Right ventricle myocardium inferior (tissue), 1 donor: ENCODE measurements around the gene AKT1. TPM values are rescaled to one million over a fixed set of nuclear protein-coding genes. Genes with fewer than 3 reads are reported as not detected.
A peak's percentile ranks its signal among the peaks of the same experiment; 100 is the strongest.

Experiments
- ATAC-seq: fragments of 200-7000 bp; cut with Tn5 transposase; one replicate; pipeline ENCODE4 v1.9.1; 2020; ENCODE audit warnings: mild to moderate bottlenecking, moderate library complexity
- DNase-seq: peaks from one replicate; pipeline ENCODE4 v3.0.0; 2021; ENCODE audit errors: missing footprints
- intact Hi-C: fragments of 100-400 bp; cut with DNase I; formaldehyde crosslinking; loops from one replicate; pipeline ENCODE4 v1.11.0; 2022
- total RNA-seq: library from RNA; stranded (reverse); fragmentation: NEBNext Ultra II Directional; extraction: Animal tissue kit (Norgen Biotek cat#: 25700); gene quantifications from one replicate; pipeline ENCODE4 v1.2.1, GENCODE V29; 2021
- donor health status: DM: no; HTN: yes; CAD: no; lungs with severe emphysema.

The AKT1 gene
- total RNA-seq, 1 donor from 2014 or later, result 134 TPM

GRCh38 chr14:104789752-104790743, 5.5 kb downstream of the AKT1 start:
- ATAC-seq (no peak), DNase-seq (no peak)
- intact Hi-C loops, result no loop called here

GRCh38 chr14:104788873-104789663, 6.5 kb downstream of the AKT1 start:
- intact Hi-C loops, result no loop called here
- ATAC-seq (no peak), DNase-seq (no peak)

- ATAC-seq (no peak), DNase-seq (no peak)
- intact Hi-C loops, result no loop called here
Measured at GRCh38 chr14:104788161-104788818, 7.3 kb downstream of the AKT1 start.

GRCh38 chr14:104787736-104788135, 7.8 kb downstream of the AKT1 start:
- DNase-seq (peak; percentile 85), ATAC-seq (no peak)
- intact Hi-C loops, result no loop called here

GRCh38 chr14:104786726-104787675, 8.5 kb downstream of the AKT1 start:
- intact Hi-C loops, result no loop called here
- ATAC-seq (no peak), DNase-seq (no peak)

GRCh38 chr14:104786091-104786586, 9.4 kb downstream of the AKT1 start:
- ATAC-seq, result peak; percentile 40
- DNase-seq, result no peak
- intact Hi-C loops, result no loop called here

GRCh38 chr14:104785708-104786080, 9.9 kb downstream of the AKT1 start:
- ATAC-seq (no peak), DNase-seq (no peak)
- intact Hi-C loops, result no loop called here

- intact Hi-C loops, result no loop called here
Measured at GRCh38 chr14:104784846-104785707, 10.5 kb downstream of the AKT1 start.

GRCh38 chr14:104784218-104784568, 11.4 kb downstream of the AKT1 start:
- intact Hi-C loops, result no loop called here
- DNase-seq, result no peak
- ATAC-seq, result no peak

More at GRCh38 chr14:104784846-104785707, 10.5 kb downstream of the AKT1 start:
- ATAC-seq (no peak), DNase-seq (no peak)

GRCh38 chr14:104783484-104784217, 11.9 kb downstream of the AKT1 start:
- DNase-seq, result no peak
- no peak for ATAC-seq
- intact Hi-C loops, result no loop called here

- DNase-seq (no peak), ATAC-seq (no peak)
- intact Hi-C loops, result no loop called here
Measured at GRCh38 chr14:104782808-104783139, 12.8 kb downstream of the AKT1 start.

- ATAC-seq (no peak), DNase-seq (no peak)
- intact Hi-C loops, result no loop called here
Measured at GRCh38 chr14:104782086-104782807, 13.3 kb downstream of the AKT1 start.

GRCh38 chr14:104781271-104782077, 14.1 kb downstream of the AKT1 start:
- intact Hi-C loops, result no loop called here
- no peak for ATAC-seq
- DNase-seq, result no peak

- intact Hi-C loops, result no loop called here
- no peak for ATAC-seq
- DNase-seq, result no peak
Measured at GRCh38 chr14:104780513-104781030, 15.0 kb downstream of the AKT1 start.
